Right lobe of liver (tissue), 6 donors: Measurements from ENCODE around the gene ZNF512B. TPM values are rescaled to one million over a fixed set of nuclear protein-coding genes. Genes with fewer than 3 reads are reported as not detected.
"Not testable (repeated sequence)": the region's sequence is repeated elsewhere in the genome, so short reads cannot be mapped to it uniquely, and the experiment has no call there.

Experiments
- ATAC-seq, 4 donors: fragments of 200-7000 bp; cut with Tn5 transposase; one replicate each; pipeline ENCODE4 v1.9.1; 2020; ENCODE audit warnings: mild to moderate bottlenecking in 4 of 4, moderate library complexity in 4 of 4
- DNase-seq, 3 donors: peaks; one replicate each; pipeline ENCODE4 v3.0.0-alpha.2; 2020
- H3K27ac ChIP-seq, 3 donors: fragments of 200-600 bp; one replicate each; pipeline ENCODE4 v1.8.0; 2022
- H3K27me3 ChIP-seq, 2 donors: fragments of 200-600 bp; one replicate each; pipeline ENCODE4 v1.8.0; 2022
- H3K36me3 ChIP-seq, 4 donors: fragments of 200-600 bp; sonication (generic) in 1 of 4; one replicate each; pipeline versions ENCODE4 v1.5.1 to v1.8.0; 2017 to 2022; ENCODE audit warnings: control low read depth in 1 of 4
- H3K4me1 ChIP-seq, 4 donors: fragments of 200-600 bp; sonication (generic) in 1 of 4; one replicate each; pipeline versions ENCODE4 v1.5.1 to v1.8.0; 2017 to 2022; ENCODE audit warnings: control low read depth in 1 of 4
- H3K4me3 ChIP-seq, 3 donors: fragments of 200-600 bp; one replicate each; pipeline ENCODE4 v1.8.0; 2022
- H3K9me3 ChIP-seq, 4 donors: fragments of 200-600 bp; sonication (generic) in 1 of 4; one replicate each; pipeline versions ENCODE4 v1.5.1 to v1.8.0; 2017 to 2022; ENCODE audit warnings: control low read depth in 1 of 4
- POLR2A ChIP-seq: fragments of 450-650 bp; IDR thresholded peaks from one replicate; pipeline ENCODE4 v1.6.1; 2017; ENCODE audit warnings: antibody characterized with exemption, mild to moderate bottlenecking
- WGBS: methylation state at CpG from one replicate; pipeline ENCODE4 v1.1.6; 2018; ENCODE audit warnings: low coverage, low lambda C conversion rate; ENCODE audit not compliant: insufficient coverage; ENCODE audit errors: missing lambda C conversion rate; 5-methylcytosine and 5-hydroxymethylcytosine counted together
- intact Hi-C, 2 donors: fragments of 100-400 bp; cut with DNase I; formaldehyde crosslinking; loops; one replicate each; pipeline versions ENCODE4 v1.11.2 to v1.14.1; 2022
- long read RNA-seq: library from polyadenylated mRNA; unstranded; transcript quantifications from one replicate; pipeline ENCODE4 v2.0.0, GENCODE V29; 2019
- total RNA-seq, 6 experiments: library from RNA; depleted of rRNA in 2 of 6; stranded (reverse); fragments of >200 nt in 2 of 6; fragmentation: NEBNext Ultra II Directional in 3 of 6; extraction: Animal tissue kit (Norgen Biotek cat#: 25700) in 3 of 6; gene quantifications; one replicate each; pipeline versions ENCODE4 v1.1.0 to v1.2.4, GENCODE V29; 2016 to 2023
- TF ChIP-seq, protein P1 (sequence below), 4 donors: fragments of 200-600 bp in 3 of 4; fragments of 450-650 bp in 1 of 4; IDR thresholded peaks; one replicate each; pipeline versions ENCODE4 v1.5.1 to v1.8.0; 2016 to 2022; ENCODE audit warnings: antibody characterized with exemption in 4 of 4, mild to moderate bottlenecking in 2 of 4
- donor health status: DM: no; HTN: yes; CAD: no.
- donor health status: DM: no; HTN: no; CAD: no.
- donor health status: DM: no; HTN: no; CAD: no.
- donor health status: DM: no; HTN: yes; CAD: no.
- donor health status: DM: no; HTN: yes; CAD: no.

Gene ZNF512B, protein sequence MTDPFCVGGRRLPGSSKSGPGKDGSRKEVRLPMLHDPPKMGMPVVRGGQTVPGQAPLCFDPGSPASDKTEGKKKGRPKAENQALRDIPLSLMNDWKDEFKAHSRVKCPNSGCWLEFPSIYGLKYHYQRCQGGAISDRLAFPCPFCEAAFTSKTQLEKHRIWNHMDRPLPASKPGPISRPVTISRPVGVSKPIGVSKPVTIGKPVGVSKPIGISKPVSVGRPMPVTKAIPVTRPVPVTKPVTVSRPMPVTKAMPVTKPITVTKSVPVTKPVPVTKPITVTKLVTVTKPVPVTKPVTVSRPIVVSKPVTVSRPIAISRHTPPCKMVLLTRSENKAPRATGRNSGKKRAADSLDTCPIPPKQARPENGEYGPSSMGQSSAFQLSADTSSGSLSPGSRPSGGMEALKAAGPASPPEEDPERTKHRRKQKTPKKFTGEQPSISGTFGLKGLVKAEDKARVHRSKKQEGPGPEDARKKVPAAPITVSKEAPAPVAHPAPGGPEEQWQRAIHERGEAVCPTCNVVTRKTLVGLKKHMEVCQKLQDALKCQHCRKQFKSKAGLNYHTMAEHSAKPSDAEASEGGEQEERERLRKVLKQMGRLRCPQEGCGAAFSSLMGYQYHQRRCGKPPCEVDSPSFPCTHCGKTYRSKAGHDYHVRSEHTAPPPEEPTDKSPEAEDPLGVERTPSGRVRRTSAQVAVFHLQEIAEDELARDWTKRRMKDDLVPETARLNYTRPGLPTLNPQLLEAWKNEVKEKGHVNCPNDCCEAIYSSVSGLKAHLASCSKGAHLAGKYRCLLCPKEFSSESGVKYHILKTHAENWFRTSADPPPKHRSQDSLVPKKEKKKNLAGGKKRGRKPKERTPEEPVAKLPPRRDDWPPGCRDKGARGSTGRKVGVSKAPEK
- total RNA-seq, result 10 to 100 TPM; 10.8 to 16.8 (median 14.0) TPM
- long read RNA-seq, partial matches to known transcripts, result 1 of 1 reads
- long read RNA-seq, other reads (novel, unspliced or antisense), result 0 of 1 reads

DNA sequence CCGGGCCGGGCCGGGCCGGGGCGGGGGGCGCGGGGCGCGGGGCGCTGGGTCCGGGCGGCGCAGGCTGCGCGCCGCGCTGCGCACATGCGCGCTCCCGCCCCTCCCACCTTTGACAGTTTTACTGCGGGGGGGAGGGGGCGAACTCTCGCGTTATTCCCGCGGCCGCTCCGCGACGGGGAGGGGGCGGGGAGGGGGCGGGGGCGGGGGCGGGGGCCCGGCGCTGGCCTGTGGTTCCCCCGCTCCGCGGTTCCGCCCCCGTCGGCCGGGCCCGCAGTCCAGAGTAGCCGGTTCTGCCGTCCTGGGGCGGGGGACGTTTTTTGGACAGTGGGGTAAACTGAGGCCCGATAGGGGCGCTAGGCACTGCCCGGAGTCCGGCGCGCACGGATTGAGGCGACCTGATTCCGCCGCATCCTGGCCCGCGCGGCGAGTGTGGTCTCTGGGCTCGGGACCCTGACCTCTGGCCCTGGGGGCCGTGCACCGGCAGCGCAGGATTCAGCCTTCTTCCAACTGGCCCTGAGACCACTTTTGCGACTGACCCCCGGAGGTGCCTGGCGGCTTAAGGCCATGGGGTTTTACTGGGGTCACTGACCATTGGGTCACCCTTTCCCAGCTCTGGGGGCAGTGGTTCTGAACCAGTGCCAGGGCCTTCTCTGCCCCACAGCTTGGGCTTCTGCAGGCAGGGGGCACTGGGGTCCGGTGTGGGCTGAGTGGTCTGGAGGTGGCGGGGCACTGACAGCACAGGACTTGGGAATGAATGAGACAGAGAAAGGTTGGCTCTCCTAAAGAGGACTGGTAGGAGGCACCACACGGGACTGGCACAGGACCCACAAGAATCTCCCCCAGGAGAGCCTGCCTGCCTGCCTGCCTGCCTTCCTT is at the start of gene ZNF512B:
TSS of gene ZNF512B (minus strand) at position 93 of the 876 bp plus-strand sequence. CDS start 1,980 bp downstream, outside the sequence.
- Histone ChIP-seq H3K36me3 (peaks cover 0 to 16% (median 9%) of the 10 kb centered on the region in 4 donors), H3K4me1 (peaks cover 0 to 21% (median 7%) of the 10 kb centered on the region in 4 donors), H3K27me3 (no peaks in the 10 kb centered on the region), H3K9me3 (no peaks in the 10 kb centered on the region), H3K27ac (peak within 1 kb of the TSS; percentile 38 to 74 (median 50)), H3K4me3 (peak within 1 kb of the TSS; percentile 65 to 80 (median 73))
- DNase-seq (peak; percentile 77 to 79 (median 79)), ATAC-seq (peak; percentile 27 to 44 (median 42))
- 0% methylated on average over 3 of the region's 73 CpGs for WGBS
- TF ChIP-seq, protein P1, sequence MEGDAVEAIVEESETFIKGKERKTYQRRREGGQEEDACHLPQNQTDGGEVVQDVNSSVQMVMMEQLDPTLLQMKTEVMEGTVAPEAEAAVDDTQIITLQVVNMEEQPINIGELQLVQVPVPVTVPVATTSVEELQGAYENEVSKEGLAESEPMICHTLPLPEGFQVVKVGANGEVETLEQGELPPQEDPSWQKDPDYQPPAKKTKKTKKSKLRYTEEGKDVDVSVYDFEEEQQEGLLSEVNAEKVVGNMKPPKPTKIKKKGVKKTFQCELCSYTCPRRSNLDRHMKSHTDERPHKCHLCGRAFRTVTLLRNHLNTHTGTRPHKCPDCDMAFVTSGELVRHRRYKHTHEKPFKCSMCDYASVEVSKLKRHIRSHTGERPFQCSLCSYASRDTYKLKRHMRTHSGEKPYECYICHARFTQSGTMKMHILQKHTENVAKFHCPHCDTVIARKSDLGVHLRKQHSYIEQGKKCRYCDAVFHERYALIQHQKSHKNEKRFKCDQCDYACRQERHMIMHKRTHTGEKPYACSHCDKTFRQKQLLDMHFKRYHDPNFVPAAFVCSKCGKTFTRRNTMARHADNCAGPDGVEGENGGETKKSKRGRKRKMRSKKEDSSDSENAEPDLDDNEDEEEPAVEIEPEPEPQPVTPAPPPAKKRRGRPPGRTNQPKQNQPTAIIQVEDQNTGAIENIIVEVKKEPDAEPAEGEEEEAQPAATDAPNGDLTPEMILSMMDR (IDR thresholded peaks at IDR 0.05), result no peak
- TF ChIP-seq POLR2A, result no peak
- intact Hi-C loops, result loop anchor here (10.0 kb wide), 2 partner anchors 425 to 435 kb away; partner anchors contain the start of genes PTK6 (in 1 of the 2) and SRMS (in 1 of the 2)

DNA sequence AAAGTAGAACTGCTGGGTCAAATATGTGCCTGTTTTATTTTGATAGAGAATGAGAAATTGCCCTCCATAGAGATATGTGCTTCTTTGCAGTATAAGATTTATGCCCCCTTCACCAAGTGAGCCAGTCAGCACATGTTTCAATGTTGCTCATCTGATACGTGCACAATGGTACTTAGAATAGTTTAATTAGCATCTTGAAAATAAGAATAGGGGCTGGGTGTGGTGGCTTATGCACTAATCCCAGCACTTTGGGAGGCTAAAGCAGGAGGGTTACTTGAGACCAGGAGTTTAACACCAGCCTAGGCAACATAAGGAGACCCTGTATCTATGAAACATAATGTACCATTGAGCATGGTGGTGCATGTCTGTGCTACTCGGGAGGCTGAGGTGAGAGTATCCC is 45.9 kb upstream of the ZNF512B start:
- no peaks in the 10 kb centered on the region for H3K9me3 ChIP-seq
- ATAC-seq (no peak), DNase-seq (no peak)
- no peak for TF ChIP-seq POLR2A
- TF ChIP-seq, protein P1 (IDR thresholded peaks at IDR 0.05), result no peak
- H3K36me3 ChIP-seq, result peaks cover 0 to 76% (median 26%) of the 10 kb centered on the region in 4 donors
- intact Hi-C loops, result no loop called here
- no peak overlapping the region for H3K27ac ChIP-seq
- H3K27me3 ChIP-seq, result no peaks in the 10 kb centered on the region
- H3K4me3 ChIP-seq, result no peak overlapping the region
- 100% methylated on average over 2 of the region's 2 CpGs for WGBS
- no peaks in the 10 kb centered on the region for H3K4me1 ChIP-seq

DNA sequence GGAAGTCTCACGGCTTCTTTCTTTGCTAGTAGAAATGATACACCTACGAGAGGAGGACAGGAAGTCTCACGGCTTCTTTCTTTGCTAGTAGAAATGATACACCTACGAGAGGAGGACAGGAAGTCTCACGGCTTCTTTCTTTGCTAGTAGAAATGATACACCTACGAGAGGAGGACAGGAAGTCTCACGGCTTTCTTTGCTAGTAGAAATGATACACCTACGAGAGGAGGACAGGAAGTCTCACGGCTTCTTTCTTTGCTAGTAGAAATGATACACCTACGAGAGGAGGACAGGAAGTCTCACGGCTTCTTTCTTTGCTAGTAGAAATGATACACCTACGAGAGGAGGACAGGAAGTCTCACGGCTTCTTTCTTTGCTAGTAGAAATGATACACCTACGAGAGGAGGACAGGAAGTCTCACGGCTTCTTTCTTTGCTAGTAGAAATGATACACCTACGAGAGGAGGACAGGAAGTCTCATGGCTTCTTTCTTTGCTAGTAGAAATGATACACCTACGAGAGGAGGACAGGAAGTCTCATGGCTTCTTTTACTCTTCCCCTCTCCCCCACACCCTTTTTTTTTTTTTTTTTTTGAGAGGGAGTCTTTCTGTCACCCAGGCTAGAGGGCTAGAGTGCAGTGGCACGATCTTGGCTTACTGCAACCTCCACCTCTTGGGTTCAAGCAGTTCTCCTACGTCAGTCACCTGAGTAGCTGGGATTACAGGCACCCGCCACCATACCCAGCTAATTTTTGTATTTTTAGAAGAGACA is 42.8 kb upstream of the ZNF512B start:
- 80% methylated on average over 9 of the region's 20 CpGs for WGBS
- H3K4me3 ChIP-seq, H3K4me1 ChIP-seq, ATAC-seq, H3K27me3 ChIP-seq, DNase-seq, intact Hi-C loops, H3K27ac ChIP-seq, H3K9me3 ChIP-seq: not testable (repeated sequence)
- H3K36me3 ChIP-seq, result peaks cover 0 to 73% (median 23%) of the 10 kb centered on the region in 4 donors

DNA sequence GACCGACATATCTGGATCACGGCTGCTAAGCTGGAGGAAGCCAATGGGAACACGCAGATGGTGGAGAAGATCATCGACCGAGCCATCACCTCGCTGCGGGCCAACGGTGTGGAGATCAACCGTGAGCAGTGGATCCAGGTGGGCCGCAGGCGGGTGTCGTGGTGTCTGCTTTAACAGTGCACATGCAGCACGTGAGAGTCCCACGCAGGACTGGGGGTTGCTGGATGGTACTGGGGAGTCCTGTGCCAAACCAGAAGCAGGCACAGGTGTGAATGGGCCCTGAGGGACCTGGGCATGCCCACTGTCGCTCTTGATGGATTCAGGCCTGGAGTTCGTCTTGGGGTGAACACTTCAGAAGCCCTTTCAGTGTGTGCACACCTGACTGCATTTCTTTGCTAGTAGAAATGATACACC is 41.6 kb upstream of the ZNF512B start:
- H3K4me3 ChIP-seq, result no peak overlapping the region
- H3K4me1 ChIP-seq, result no peaks in the 10 kb centered on the region
- ATAC-seq (no peak), DNase-seq (no peak)
- peaks cover 0 to 63% (median 21%) of the 10 kb centered on the region in 4 donors for H3K36me3 ChIP-seq
- H3K9me3 ChIP-seq, result no peaks in the 10 kb centered on the region
- no peak for TF ChIP-seq POLR2A
- TF ChIP-seq, protein P1 (IDR thresholded peaks at IDR 0.05), result no peak
- H3K27me3 ChIP-seq, result no peaks in the 10 kb centered on the region
- WGBS, result 97% methylated on average over 11 of the region's 16 CpGs
- intact Hi-C loops, result no loop called here
- H3K27ac ChIP-seq, result no peak overlapping the region
